Measurements from ENCODE around the gene EIF4E3.

EIF4E3 gene

GRCh38 chr3:71709908-71710511 lies 15.2 kb downstream of the EIF4E3 start:
- no peaks in the 10 kb centered on the region for H3K36me3 ChIP-seq (ENCODE audit: insufficient read depth)
- no peaks in the 10 kb centered on the region for H3K79me2 ChIP-seq (ENCODE audit: insufficient read depth, low read depth)
- H2AFZ ChIP-seq (ENCODE audit: low read depth), result no peak overlapping the region
- TF ChIP-seq CTCF (conservative IDR thresholded peaks at IDR 0.05; ENCODE audit: low read depth, low read length), result no peak
- no peaks in the 10 kb centered on the region for H3K27me3 ChIP-seq (ENCODE audit: insufficient read depth, low read depth)
- H3K4me2 ChIP-seq, result no peak overlapping the region
- H3K9ac ChIP-seq, result no peak overlapping the region
- H4K20me1 ChIP-seq (ENCODE audit: insufficient read depth), result no peaks in the 10 kb centered on the region
- no peaks in the 10 kb centered on the region for H3K4me1 ChIP-seq (ENCODE audit: low read depth, poor library complexity, severe bottlenecking)
- no peak overlapping the region for H3K4me3 ChIP-seq (IDR thresholded peaks at IDR 0.05; ENCODE audit: insufficient read depth, low read depth, low read length)
- no peak overlapping the region for H3K27ac ChIP-seq

DNA sequence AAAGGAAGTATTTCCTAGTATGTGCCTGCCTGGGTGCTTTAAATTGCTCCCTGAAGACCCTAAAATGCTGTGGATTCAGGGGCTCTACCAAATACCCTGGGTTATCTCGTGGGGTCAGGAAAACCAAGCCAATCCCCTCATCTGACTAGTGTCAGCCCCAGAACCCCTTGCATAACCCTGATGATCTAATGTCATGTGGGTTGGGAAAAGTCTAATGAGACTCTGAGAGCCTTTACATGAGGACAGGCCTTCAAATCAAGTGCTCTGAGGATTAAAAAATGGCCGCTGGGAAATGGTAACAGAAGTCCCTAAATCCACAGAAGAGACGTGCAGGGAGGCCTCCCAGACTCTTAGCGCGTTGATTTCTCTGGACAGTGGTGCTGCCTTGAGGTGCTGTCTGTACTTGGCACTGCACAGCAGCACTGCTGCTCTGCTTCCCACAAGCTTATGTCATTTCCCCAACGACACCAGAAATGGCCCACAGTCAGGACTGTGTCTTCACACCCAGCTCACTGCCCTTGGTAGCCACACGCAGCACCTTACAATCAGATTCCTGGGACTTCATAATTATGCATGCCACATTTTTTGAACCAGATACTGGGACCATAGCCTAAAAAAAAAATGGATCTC lies 16.6 kb downstream of the EIF4E3 start:
- Histone ChIP-seq H3K27me3 (ENCODE audit: insufficient read depth, low read depth) (no peaks in the 10 kb centered on the region), H3K27ac (no peak overlapping the region)
- TF ChIP-seq CTCF (conservative IDR thresholded peaks at IDR 0.05; ENCODE audit: low read depth, low read length), result no peak

GRCh38 chr3:71707595-71707994 lies 17.6 kb downstream of the EIF4E3 start:
- Histone ChIP-seq H3K4me1 (ENCODE audit: low read depth, poor library complexity, severe bottlenecking) (no peaks in the 10 kb centered on the region), H3K9ac (no peak overlapping the region), H2AFZ (ENCODE audit: low read depth) (no peak overlapping the region), H3K27me3 (ENCODE audit: insufficient read depth, low read depth) (no peaks in the 10 kb centered on the region), H3K79me2 (ENCODE audit: insufficient read depth, low read depth) (no peaks in the 10 kb centered on the region), H4K20me1 (ENCODE audit: insufficient read depth) (no peaks in the 10 kb centered on the region), H3K27ac (no peak overlapping the region), H3K4me2 (no peak overlapping the region), H3K36me3 (ENCODE audit: insufficient read depth) (no peaks in the 10 kb centered on the region), H3K4me3 (IDR thresholded peaks at IDR 0.05; ENCODE audit: insufficient read depth, low read depth, low read length) (no peak overlapping the region)
- TF ChIP-seq CTCF (conservative IDR thresholded peaks at IDR 0.05; ENCODE audit: low read depth, low read length), result no peak

More for the DNA sequence above, 16.6 kb downstream of the EIF4E3 start:
- Histone ChIP-seq H3K4me1 (ENCODE audit: low read depth, poor library complexity, severe bottlenecking) (no peaks in the 10 kb centered on the region), H3K9ac (no peak overlapping the region), H3K79me2 (ENCODE audit: insufficient read depth, low read depth) (no peaks in the 10 kb centered on the region), H4K20me1 (ENCODE audit: insufficient read depth) (no peaks in the 10 kb centered on the region), H3K4me3 (IDR thresholded peaks at IDR 0.05; ENCODE audit: insufficient read depth, low read depth, low read length) (no peak overlapping the region), H3K36me3 (ENCODE audit: insufficient read depth) (no peaks in the 10 kb centered on the region), H3K4me2 (no peak overlapping the region), H2AFZ (ENCODE audit: low read depth) (no peak overlapping the region)

DNA sequence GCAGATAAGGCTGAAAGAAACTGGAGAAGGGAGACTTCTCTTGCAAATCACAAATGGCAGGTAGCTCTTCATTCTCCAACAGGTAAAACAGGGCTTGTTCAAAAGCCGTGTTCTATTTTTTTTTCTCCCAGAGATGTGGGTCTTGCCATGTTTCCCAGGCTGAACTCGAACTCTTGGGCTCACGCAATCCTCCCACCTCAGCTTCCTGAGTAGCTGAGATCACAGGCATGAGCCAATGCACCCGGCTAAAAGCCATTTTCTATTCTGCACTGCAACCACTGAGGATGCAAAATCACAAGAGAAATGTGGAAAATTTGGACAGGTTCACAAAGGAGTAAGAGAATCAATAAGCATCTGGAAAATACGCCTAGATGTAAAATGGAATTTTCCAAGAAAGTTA lies 19.5 kb downstream of the EIF4E3 start:
- Histone ChIP-seq H3K27ac (no peak overlapping the region), H3K4me2 (no peak overlapping the region), H3K9ac (no peak overlapping the region), H3K36me3 (ENCODE audit: insufficient read depth) (no peaks in the 10 kb centered on the region), H3K79me2 (ENCODE audit: insufficient read depth, low read depth) (no peaks in the 10 kb centered on the region), H3K4me1 (ENCODE audit: low read depth, poor library complexity, severe bottlenecking) (no peaks in the 10 kb centered on the region), H2AFZ (ENCODE audit: low read depth) (no peak overlapping the region), H3K4me3 (IDR thresholded peaks at IDR 0.05; ENCODE audit: insufficient read depth, low read depth, low read length) (no peak overlapping the region), H4K20me1 (ENCODE audit: insufficient read depth) (no peaks in the 10 kb centered on the region), H3K27me3 (ENCODE audit: insufficient read depth, low read depth) (no peaks in the 10 kb centered on the region)
- TF ChIP-seq CTCF (conservative IDR thresholded peaks at IDR 0.05; ENCODE audit: low read depth, low read length), result no peak

Data from KMS-11 (cell line).